ENCODE data around the gene EFR3B.

Gene EFR3B

GRCh38 chr2:25109822-25110221 is 67.9 kb downstream of the EFR3B start:
- Histone ChIP-seq H3K36me3 (ENCODE audit: control insufficient read depth in 2 of 2, insufficient read depth in 1 of 2, low read length in 2 of 2) (no peaks in the 10 kb centered on the region), H3K4me1 (ENCODE audit: control insufficient read depth, insufficient read depth, low read length) (no peaks in the 10 kb centered on the region), H3K27ac (ENCODE audit: extremely low read depth, low read depth, low read length) (no peak overlapping the region), H3K4me3 (ENCODE audit: low read depth, low read length) (no peak overlapping the region), H3K9me3 (ENCODE audit: control insufficient read depth, insufficient read depth, low read depth, low read length) (no peaks in the 10 kb centered on the region)
- CTCF ChIA-PET = no interaction called here
- no peak for TF ChIP-seq ZNF629 (tag by site-specific recombination; IDR thresholded peaks at IDR 0.05)
- TF ChIP-seq ZNF76 (tag by site-specific recombination; IDR thresholded peaks at IDR 0.05; ENCODE audit: borderline replicate concordance, low read depth) = no peak
- no peak for TF ChIP-seq ZNF560 (tag by site-specific recombination; IDR thresholded peaks at IDR 0.05; ENCODE audit: borderline replicate concordance)
- TF ChIP-seq ZNF416 (tag by site-specific recombination; IDR thresholded peaks at IDR 0.05) = no peak
- TF ChIP-seq GLIS2 (tag by site-specific recombination; IDR thresholded peaks at IDR 0.05) = no peak
- no peak for TF ChIP-seq ZNF549 (tag by site-specific recombination; IDR thresholded peaks at IDR 0.05)
- TF ChIP-seq ZNF664 (tag by site-specific recombination; IDR thresholded peaks at IDR 0.05) = no peak
- TF ChIP-seq TCF7L2 (IDR thresholded peaks at IDR 0.05; ENCODE audit: borderline replicate concordance, low read depth, low read length) = no peak
- TF ChIP-seq ZNF518A (tag by site-specific recombination; conservative IDR thresholded peaks at IDR 0.05; ENCODE audit: low read depth) = no peak
- TF ChIP-seq ZBTB1 (tag by site-specific recombination; IDR thresholded peaks at IDR 0.05) = no peak
- TF ChIP-seq ZSCAN4 (tag by site-specific recombination; IDR thresholded peaks at IDR 0.05) = no peak
- TF ChIP-seq ZFP3 (tag by site-specific recombination; IDR thresholded peaks at IDR 0.05; ENCODE audit: low read depth) = no peak
- TF ChIP-seq ZNF184 (tag by site-specific recombination; IDR thresholded peaks at IDR 0.05) = no peak
- no peak for TF ChIP-seq HOXC10 (CRISPR knock-in tag; IDR thresholded peaks at IDR 0.05)
- no peak for TF ChIP-seq SCRT2 (tag by site-specific recombination; IDR thresholded peaks at IDR 0.05)
- no peak for TF ChIP-seq ZNF658 (tag by site-specific recombination; IDR thresholded peaks at IDR 0.05)
- no peak for TF ChIP-seq ZNF776 (tag by site-specific recombination; IDR thresholded peaks at IDR 0.05; ENCODE audit: borderline replicate concordance)
- TF ChIP-seq ZSCAN16 (tag by site-specific recombination; IDR thresholded peaks at IDR 0.05) = no peak
- no peak for TF ChIP-seq PBX3 (CRISPR knock-in tag; IDR thresholded peaks at IDR 0.05)
- POLR2A ChIA-PET = no interaction called here

- no peak overlapping the region for H3K27ac ChIP-seq (ENCODE audit: extremely low read depth, low read depth, low read length)
- H3K36me3 ChIP-seq (ENCODE audit: control insufficient read depth in 2 of 2, insufficient read depth in 1 of 2, low read length in 2 of 2) = no peaks in the 10 kb centered on the region
- H3K4me3 ChIP-seq (ENCODE audit: low read depth, low read length) = no peak overlapping the region
- no peaks in the 10 kb centered on the region for H3K9me3 ChIP-seq (ENCODE audit: control insufficient read depth, insufficient read depth, low read depth, low read length)
- H3K4me1 ChIP-seq (ENCODE audit: control insufficient read depth, insufficient read depth, low read length) = no peaks in the 10 kb centered on the region
- ChIA-PET CTCF (interaction anchor here (0.5 kb wide), 1 partner anchor 587 kb away, joined by 4 read pairs; no protein-coding TSS in a partner anchor), POLR2A (no interaction called here)
- TF ChIP-seq ZNF670 (tag by site-specific recombination; IDR thresholded peaks at IDR 0.05; ENCODE audit: low read depth) (no peak), ZNF335 (tag by site-specific recombination; conservative IDR thresholded peaks at IDR 0.05) (no peak), ZBTB48 (tag by site-specific recombination; IDR thresholded peaks at IDR 0.05) (no peak), ZNF133 (tag by site-specific recombination; IDR thresholded peaks at IDR 0.05) (no peak), ZNF518A (tag by site-specific recombination; conservative IDR thresholded peaks at IDR 0.05; ENCODE audit: low read depth) (no peak), ZNF292 (tag by site-specific recombination; IDR thresholded peaks at IDR 0.05; ENCODE audit: borderline replicate concordance, low read depth) (no peak), ZFP41 (tag by site-specific recombination; IDR thresholded peaks at IDR 0.05; ENCODE audit: borderline replicate concordance) (no peak), SCRT2 (tag by site-specific recombination; IDR thresholded peaks at IDR 0.05) (no peak)
Observed at GRCh38 chr2:25112113-25112512, 70.2 kb downstream of the EFR3B start.
